HEK293T (cell line): ENCODE data around the gene CD79A.

Source experiments
- BHLHE40 ChIP-seq: fragments of 450-650 bp; IDR thresholded peaks from 2 replicates; pipeline ENCODE4 v1.6.1; 2016; ENCODE audit warnings: mild to moderate bottlenecking, moderate library complexity, borderline replicate concordance
- FOXM1 ChIP-seq: fragments of 450-650 bp; IDR thresholded peaks from 2 replicates; pipeline ENCODE4 v1.6.1; 2017; ENCODE audit warnings: mild to moderate bottlenecking, borderline replicate concordance
- NFRKB ChIP-seq: fragments of 450-650 bp; IDR thresholded peaks from 2 replicates; pipeline ENCODE4 v1.6.1; 2016; ENCODE audit warnings: mild to moderate bottlenecking, moderate library complexity
- SP1 ChIP-seq: fragments of 450-650 bp; IDR thresholded peaks from 2 replicates; pipeline ENCODE4 v1.6.1; 2017
- ZNF384 ChIP-seq: fragments of 450-650 bp; IDR thresholded peaks from 2 replicates; pipeline ENCODE4 v1.6.1; 2016
- TF ChIP-seq, protein P1 (sequence below): fragments of 450-650 bp; IDR thresholded peaks from 2 replicates; pipeline ENCODE4 v1.6.1; 2016

- TF ChIP-seq SP1, result no peak
- TF ChIP-seq FOXM1, result no peak
- TF ChIP-seq ZNF384, result no peak
- no peak for TF ChIP-seq NFRKB
- TF ChIP-seq, protein P1, sequence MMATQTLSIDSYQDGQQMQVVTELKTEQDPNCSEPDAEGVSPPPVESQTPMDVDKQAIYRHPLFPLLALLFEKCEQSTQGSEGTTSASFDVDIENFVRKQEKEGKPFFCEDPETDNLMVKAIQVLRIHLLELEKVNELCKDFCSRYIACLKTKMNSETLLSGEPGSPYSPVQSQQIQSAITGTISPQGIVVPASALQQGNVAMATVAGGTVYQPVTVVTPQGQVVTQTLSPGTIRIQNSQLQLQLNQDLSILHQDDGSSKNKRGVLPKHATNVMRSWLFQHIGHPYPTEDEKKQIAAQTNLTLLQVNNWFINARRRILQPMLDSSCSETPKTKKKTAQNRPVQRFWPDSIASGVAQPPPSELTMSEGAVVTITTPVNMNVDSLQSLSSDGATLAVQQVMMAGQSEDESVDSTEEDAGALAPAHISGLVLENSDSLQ, result no peak
- no peak for TF ChIP-seq BHLHE40
Observed at GRCh38 chr19:41862445-41862986, 14.6 kb upstream of the CD79A start.
